HL-60 (cell line): ENCODE data around the gene CTRL.

ENCODE experiments used
- DNase-seq, 2 experiments: peaks; one replicate each; pipeline ENCODE4 v3.0.0-alpha.2; 2010 to 2020; ENCODE audit warnings: low read depth in 1 of 2, low spot score in 1 of 2
- H3K27ac ChIP-seq: fragments of 250-450 bp; sonication (Bioruptor Pico); replicated peaks from 2 replicates; pipeline ENCODE4 v1.5.1; 2020; ENCODE audit warnings: mild to moderate bottlenecking, moderate library complexity
- H3K27me3 ChIP-seq: fragments of 250-450 bp; sonication (Bioruptor Pico); 2 replicates; pipeline ENCODE4 v1.5.1; 2021; ENCODE audit warnings: mild to moderate bottlenecking, moderate library complexity; ENCODE audit not compliant: insufficient read depth, poor library complexity, severe bottlenecking
- H3K4me3 ChIP-seq: replicated peaks from 2 replicates; pipeline ENCODE4 v1.5.1; 2011; ENCODE audit warnings: mild to moderate bottlenecking, control low read depth, low read length; ENCODE audit not compliant: insufficient read depth
- CTCF ChIP-seq: IDR thresholded peaks from one replicate; pipeline ENCODE4 v1.5.1; 2011; ENCODE audit warnings: low read length, control low read depth, inconsistent platforms; ENCODE audit not compliant: insufficient read depth
- GABPA ChIP-seq: IDR thresholded peaks from 2 replicates; pipeline ENCODE4 v1.6.1; 2012; ENCODE audit warnings: low read depth
- POLR2AphosphoS5 ChIP-seq: IDR thresholded peaks from 2 replicates; pipeline ENCODE4 v1.6.1; 2012; ENCODE audit warnings: low read depth
- REST ChIP-seq: IDR thresholded peaks from 2 replicates; pipeline ENCODE4 v1.6.1; 2012; ENCODE audit warnings: low read depth; ENCODE audit not compliant: insufficient replicate concordance
- SPI1 ChIP-seq: IDR thresholded peaks from 2 replicates; pipeline ENCODE4 v1.6.1; 2012; ENCODE audit warnings: low read depth, mild to moderate bottlenecking, borderline replicate concordance

The CTRL gene

GRCh38 chr16:67944690-67945391 lies 13.2 kb upstream of the CTRL start:
- no peak for DNase-seq
- Histone ChIP-seq H3K27me3 (no peaks in the 10 kb centered on the region), H3K4me3 (no peak overlapping the region), H3K27ac (no peak overlapping the region)
- no peak for TF ChIP-seq POLR2AphosphoS5
- no peak for TF ChIP-seq REST
- no peak for TF ChIP-seq GABPA
- TF ChIP-seq CTCF = no peak
- no peak for TF ChIP-seq SPI1

- no peak within 1 kb of the TSS for H3K27ac ChIP-seq
- no peak for DNase-seq
- H3K27me3 ChIP-seq = no peaks in the 10 kb centered on the region
- no peak within 1 kb of the TSS for H3K4me3 ChIP-seq
- TF ChIP-seq SPI1 = no peak
- TF ChIP-seq CTCF = no peak
- TF ChIP-seq POLR2AphosphoS5 = no peak
- TF ChIP-seq GABPA = no peak
- TF ChIP-seq REST = no peak
Observed at GRCh38 chr16:67943619-67944504, 12.2 kb upstream of the CTRL start, which contains the start of gene LCAT. LCAT (minus strand) TSS chr16:67944120; CDS start chr16:67944101, 19 bp downstream.

GRCh38 chr16:67943256-67943618 lies 11.6 kb upstream of the CTRL start:
- H3K4me3 ChIP-seq = no peak overlapping the region
- H3K27ac ChIP-seq = no peak overlapping the region
- no peaks in the 10 kb centered on the region for H3K27me3 ChIP-seq
- no peak for TF ChIP-seq GABPA
- no peak for TF ChIP-seq CTCF
- no peak for TF ChIP-seq SPI1
- no peak for TF ChIP-seq POLR2AphosphoS5
- TF ChIP-seq REST = no peak
- DNase-seq = no peak
